ENCODE results near the gene LIPG. TPM values are rescaled to one million over a fixed set of nuclear protein-coding genes. Genes with fewer than 3 reads are reported as not detected.
A peak's percentile ranks its signal among the peaks of the same experiment; 100 is the strongest.

The LIPG gene
- total RNA-seq, 1 experiment from 2014 or later: 6.8 TPM

DNA sequence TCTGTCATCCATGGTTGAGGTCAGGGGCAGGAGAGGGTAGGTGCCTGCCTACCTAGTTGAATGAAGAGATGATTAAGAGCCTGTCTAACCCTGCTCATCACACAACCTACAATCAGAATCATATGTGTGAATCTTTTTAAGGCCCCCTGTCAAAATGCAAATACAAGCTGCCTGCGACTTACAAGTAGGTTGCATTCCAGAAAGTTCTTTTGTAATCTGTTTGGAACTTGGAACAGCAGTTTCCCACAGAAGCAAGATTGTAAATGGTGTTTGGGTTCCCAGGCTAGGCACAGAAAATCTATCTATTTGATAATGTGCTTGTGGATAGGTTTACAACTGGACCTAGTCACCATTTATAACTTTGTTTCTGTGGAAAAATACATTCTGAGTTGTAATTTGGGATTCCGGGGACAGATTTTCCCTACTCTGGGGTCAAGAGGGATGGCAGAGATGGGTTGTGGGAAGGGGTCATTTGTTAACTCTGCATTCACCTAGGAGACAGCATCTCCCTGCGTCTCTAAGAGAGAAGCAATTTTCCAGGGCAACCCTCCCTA is 4.4 kb downstream of the LIPG start:
- Mint-ChIP-seq H3K9me3 (no peaks in the 10 kb centered on the region), H3K36me3 (peaks cover 16% of the 10 kb centered on the region), H3K4me3 (no peak overlapping the region), H3K4me1 (peaks cover 22% of the 10 kb centered on the region), H3K27me3 (ENCODE audit: low read depth) (peaks cover 22% of the 10 kb centered on the region), H3K27ac (no peak overlapping the region)
- CTCF ChIA-PET: no interaction called here
- DNase-seq (ENCODE audit: low spot score): no peak
- TF ChIP-seq, protein P1, sequence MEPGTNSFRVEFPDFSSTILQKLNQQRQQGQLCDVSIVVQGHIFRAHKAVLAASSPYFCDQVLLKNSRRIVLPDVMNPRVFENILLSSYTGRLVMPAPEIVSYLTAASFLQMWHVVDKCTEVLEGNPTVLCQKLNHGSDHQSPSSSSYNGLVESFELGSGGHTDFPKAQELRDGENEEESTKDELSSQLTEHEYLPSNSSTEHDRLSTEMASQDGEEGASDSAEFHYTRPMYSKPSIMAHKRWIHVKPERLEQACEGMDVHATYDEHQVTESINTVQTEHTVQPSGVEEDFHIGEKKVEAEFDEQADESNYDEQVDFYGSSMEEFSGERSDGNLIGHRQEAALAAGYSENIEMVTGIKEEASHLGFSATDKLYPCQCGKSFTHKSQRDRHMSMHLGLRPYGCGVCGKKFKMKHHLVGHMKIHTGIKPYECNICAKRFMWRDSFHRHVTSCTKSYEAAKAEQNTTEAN (CRISPR knock-in tag; IDR thresholded peaks at IDR 0.05): no peak
- no peak for TF ChIP-seq CBFB (CRISPR knock-in tag; IDR thresholded peaks at IDR 0.05; ENCODE audit: low read depth)
- no peak for TF ChIP-seq FOXK1 (CRISPR knock-in tag; IDR thresholded peaks at IDR 0.05)
- TF ChIP-seq, protein P2, sequence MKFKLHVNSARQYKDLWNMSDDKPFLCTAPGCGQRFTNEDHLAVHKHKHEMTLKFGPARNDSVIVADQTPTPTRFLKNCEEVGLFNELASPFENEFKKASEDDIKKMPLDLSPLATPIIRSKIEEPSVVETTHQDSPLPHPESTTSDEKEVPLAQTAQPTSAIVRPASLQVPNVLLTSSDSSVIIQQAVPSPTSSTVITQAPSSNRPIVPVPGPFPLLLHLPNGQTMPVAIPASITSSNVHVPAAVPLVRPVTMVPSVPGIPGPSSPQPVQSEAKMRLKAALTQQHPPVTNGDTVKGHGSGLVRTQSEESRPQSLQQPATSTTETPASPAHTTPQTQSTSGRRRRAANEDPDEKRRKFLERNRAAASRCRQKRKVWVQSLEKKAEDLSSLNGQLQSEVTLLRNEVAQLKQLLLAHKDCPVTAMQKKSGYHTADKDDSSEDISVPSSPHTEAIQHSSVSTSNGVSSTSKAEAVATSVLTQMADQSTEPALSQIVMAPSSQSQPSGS (CRISPR knock-in tag; IDR thresholded peaks at IDR 0.05; ENCODE audit: borderline replicate concordance, low read depth): no peak
- TF ChIP-seq JAZF1 (CRISPR knock-in tag; IDR thresholded peaks at IDR 0.05): no peak
- no peak for TF ChIP-seq USF1 (CRISPR knock-in tag; IDR thresholded peaks at IDR 0.05)
- TF ChIP-seq, protein P3, sequence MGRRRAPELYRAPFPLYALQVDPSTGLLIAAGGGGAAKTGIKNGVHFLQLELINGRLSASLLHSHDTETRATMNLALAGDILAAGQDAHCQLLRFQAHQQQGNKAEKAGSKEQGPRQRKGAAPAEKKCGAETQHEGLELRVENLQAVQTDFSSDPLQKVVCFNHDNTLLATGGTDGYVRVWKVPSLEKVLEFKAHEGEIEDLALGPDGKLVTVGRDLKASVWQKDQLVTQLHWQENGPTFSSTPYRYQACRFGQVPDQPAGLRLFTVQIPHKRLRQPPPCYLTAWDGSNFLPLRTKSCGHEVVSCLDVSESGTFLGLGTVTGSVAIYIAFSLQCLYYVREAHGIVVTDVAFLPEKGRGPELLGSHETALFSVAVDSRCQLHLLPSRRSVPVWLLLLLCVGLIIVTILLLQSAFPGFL (CRISPR knock-in tag; IDR thresholded peaks at IDR 0.05; ENCODE audit: borderline replicate concordance): no peak
- no peak for TF ChIP-seq ZNF219 (CRISPR knock-in tag; IDR thresholded peaks at IDR 0.05; ENCODE audit: borderline replicate concordance)
- TF ChIP-seq AFF4 (CRISPR knock-in tag; IDR thresholded peaks at IDR 0.05; ENCODE audit: borderline replicate concordance): no peak
- no peak for TF ChIP-seq ZNF263 (CRISPR knock-in tag; IDR thresholded peaks at IDR 0.05; ENCODE audit: low read depth)
- no peak for ATAC-seq
- POLR2A ChIA-PET: interaction anchor here (1.1 kb wide), 2 partner anchors 21 to 79 kb away, joined by 3 to 8 read pairs; partner anchors contain the start of gene C18orf32

- Mint-ChIP-seq H3K4me1 (peaks cover 22% of the 10 kb centered on the region), H3K27ac (no peak overlapping the region), H3K9me3 (no peaks in the 10 kb centered on the region), H3K36me3 (peaks cover 19% of the 10 kb centered on the region), H3K4me3 (no peak overlapping the region), H3K27me3 (ENCODE audit: low read depth) (peaks cover 15% of the 10 kb centered on the region)
- ATAC-seq (no peak), DNase-seq (ENCODE audit: low spot score) (no peak)
- TF ChIP-seq ZNF121 (CRISPR knock-in tag; IDR thresholded peaks at IDR 0.05): 0 out of 2 replicates have a peak, but pooled peaks have one; percentile 48
- TF ChIP-seq GTF2I (CRISPR knock-in tag; conservative IDR thresholded peaks at IDR 0.05): no peak
- ChIA-PET CTCF (no interaction called here), POLR2A (no interaction called here)
Measured at GRCh38 chr18:49566985-49567384, 5.1 kb downstream of the LIPG start.

DNA sequence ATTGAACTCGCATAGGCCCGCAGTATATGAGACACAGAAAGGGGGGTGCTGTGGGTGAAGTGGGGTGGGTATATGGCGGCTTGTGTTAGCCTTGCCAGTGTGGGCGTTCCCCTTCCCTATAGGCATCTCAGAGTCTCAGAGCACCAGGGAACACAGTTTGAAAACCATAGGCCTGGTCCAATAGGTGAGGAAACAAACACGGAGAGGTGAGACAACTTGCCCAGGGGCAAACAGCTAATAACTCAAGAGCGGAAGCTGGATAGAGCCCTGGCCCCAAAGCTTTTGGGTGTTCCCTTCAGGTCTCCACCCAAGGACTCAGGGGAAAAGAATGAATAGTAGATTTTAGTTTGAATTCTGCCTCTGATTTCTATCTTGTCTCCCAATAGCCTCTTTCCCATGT is 7.9 kb downstream of the LIPG start:
- no peak for DNase-seq (ENCODE audit: low spot score)
- no peaks in the 10 kb centered on the region for H3K4me1 Mint-ChIP-seq
- H3K27me3 Mint-ChIP-seq (ENCODE audit: low read depth): no peaks in the 10 kb centered on the region
- ChIA-PET POLR2A (no interaction called here), CTCF (no interaction called here)
- ATAC-seq: no peak
- no peaks in the 10 kb centered on the region for H3K9me3 Mint-ChIP-seq
- H3K36me3 Mint-ChIP-seq: peaks cover 21% of the 10 kb centered on the region
- H3K27ac Mint-ChIP-seq: no peak overlapping the region
- H3K4me3 Mint-ChIP-seq: no peak overlapping the region
- TF ChIP-seq NFATC4 (CRISPR knock-in tag; IDR thresholded peaks at IDR 0.05) (no peak), E2F4 (CRISPR knock-in tag; IDR thresholded peaks at IDR 0.05; ENCODE audit: borderline replicate concordance, low read depth) (no peak), ZNF512 (CRISPR knock-in tag; IDR thresholded peaks at IDR 0.05; ENCODE audit: borderline replicate concordance) (no peak), ZNF121 (CRISPR knock-in tag; IDR thresholded peaks at IDR 0.05) (no peak), PRDM15 (CRISPR knock-in tag; IDR thresholded peaks at IDR 0.05) (no peak)
